ENCODE measurements around the gene TSPAN18.

Gene TSPAN18

DNA sequence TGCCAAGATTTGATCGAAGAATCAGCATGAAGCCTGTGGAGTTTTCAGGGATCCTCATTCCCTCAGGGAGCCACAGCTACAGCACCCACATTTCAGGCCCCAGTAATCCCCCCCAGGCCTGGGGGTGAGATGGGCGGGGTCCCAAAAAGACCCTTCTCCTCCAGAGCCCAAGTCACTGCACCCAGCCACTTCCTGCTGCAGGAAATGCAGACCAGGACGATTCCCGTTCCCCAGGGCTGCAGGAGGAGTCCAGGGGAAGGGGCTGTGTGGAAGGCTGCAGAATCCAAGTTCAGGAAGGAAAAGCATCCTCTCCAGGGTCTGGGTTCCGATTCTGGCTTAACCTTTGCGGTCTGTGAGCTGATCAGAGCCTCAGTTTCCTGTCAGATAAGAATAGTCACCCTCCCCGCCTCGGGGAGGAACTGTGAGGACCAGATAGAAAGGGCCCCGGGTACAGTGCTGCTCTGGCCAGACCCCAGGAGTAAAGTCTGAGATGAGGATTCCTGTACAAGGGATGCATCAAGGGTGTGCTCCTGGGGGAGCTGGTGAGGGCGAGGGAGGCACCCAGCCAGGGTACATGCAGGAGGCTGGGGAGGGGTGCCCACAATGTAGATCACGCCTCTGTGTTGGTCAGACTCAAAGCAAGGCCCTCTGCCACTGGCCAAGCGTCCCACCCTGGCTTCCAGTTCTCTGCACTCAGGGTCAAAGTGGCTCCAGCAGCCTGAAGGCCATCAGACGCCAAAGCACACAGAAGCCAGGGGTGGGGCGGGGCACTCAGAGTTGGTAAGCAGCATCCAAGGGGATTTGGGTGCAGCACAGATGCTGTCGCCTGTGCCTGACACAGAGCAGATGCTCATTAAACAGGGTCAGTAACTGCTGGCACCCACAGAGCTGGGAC is 254.0 kb downstream of the TSPAN18 start:
- no peak for DNase-seq (ENCODE audit: low spot score)

Data from AG08396 (cell line).